ENCODE measurements around the gene FANCL. TPM values are rescaled to one million over a fixed set of nuclear protein-coding genes. Genes with fewer than 3 reads are reported as not detected.
"Not testable (repeated sequence)": the region's sequence is repeated elsewhere in the genome, so short reads cannot be mapped to it uniquely, and the experiment has no call there.

Gene FANCL
- total RNA-seq, 1 experiment from 2014 or later = 46.8 TPM

DNA sequence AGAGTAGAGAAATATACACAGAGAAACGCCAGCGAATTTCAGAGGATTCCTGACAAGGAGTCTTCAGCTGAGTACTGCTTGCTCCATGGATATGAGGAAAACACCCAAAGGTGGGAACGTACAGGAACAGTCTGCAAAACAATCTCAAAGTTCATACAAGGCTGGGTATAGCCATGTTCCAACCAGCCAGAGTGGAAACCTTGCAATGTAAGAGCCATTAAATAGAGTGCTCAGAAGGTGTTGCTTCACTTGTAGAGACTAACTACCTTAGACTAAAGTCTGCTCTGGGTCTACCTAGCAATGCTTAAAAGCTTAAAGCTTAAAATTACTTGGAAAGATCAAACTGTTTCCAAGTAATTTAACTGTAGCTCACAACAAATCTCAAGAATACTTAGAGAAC, 6.0 kb downstream of the FANCL start:
- no peaks in the 10 kb centered on the region for H3K27me3 ChIP-seq (ENCODE audit: control insufficient read depth, insufficient read depth, low read length)
- DNase-seq = no peak
- no peak overlapping the region for H3K4me3 ChIP-seq (ENCODE audit: insufficient read depth, low read depth, low read length)

DNA sequence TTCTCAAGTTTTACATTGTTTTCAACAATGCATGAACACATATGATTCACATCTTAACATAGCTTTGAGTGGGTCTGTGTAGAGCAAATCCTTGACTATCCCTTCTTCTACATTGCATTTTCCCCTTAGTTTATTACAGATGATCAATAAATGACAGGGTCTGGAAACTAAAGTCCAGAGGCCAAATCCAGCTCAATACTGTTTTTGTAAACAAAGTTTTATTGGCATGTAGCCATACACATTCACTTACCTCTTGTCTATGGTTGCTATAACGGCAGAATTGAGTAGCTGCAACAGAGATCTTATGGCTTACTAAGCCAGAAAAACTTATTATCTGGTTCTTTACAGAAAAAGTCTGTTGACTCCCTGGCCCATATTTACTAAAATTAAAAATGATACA, 12.8 kb downstream of the FANCL start:
- H3K36me3 ChIP-seq (replicated peaks; ENCODE audit: control insufficient read depth, insufficient read depth, low read length) = peaks cover 3% of the 10 kb centered on the region
- no peak overlapping the region for H3K4me3 ChIP-seq (ENCODE audit: insufficient read depth, low read depth, low read length)
- H3K27me3 ChIP-seq (ENCODE audit: control insufficient read depth, insufficient read depth, low read length) = no peaks in the 10 kb centered on the region
- DNase-seq = no peak

More for the DNA sequence above, 6.0 kb downstream of the FANCL start:
- no peaks in the 10 kb centered on the region for H3K36me3 ChIP-seq (replicated peaks; ENCODE audit: control insufficient read depth, insufficient read depth, low read length)

DNA sequence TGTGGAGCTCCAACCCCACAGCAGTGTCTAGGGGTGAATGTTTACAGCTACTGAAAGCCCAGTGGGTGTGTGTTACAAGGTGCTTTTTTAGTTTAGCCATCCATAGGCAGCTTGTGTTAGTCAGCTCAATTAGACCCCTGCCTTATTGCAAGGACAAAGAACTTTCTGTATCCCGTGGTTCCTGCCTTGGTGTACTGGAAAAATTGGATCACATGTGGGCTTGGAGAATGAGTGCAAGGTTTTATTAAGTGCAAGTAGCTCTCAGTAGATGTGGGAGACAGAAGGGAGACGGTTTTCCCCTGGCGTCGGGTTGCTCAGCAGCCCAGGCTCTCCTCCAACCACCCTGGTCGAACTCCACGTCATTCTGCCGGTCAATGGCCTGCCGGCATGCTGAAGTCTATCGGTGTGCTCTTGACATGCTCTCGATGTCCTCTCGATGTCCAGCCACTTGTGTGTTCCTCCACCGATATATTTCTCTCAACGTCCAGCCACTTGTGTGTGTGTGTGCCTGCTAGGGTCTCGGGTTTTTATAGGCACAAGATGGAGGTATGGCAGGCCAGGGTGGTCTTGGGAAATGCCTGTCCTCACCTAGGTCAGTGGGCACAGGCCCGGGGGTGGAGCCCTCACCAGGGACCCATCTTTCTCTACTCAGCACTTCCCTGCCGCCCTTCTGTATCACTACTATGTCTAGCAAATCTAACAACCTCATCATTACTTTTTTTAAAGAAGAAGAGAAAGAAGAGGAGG, 13.8 kb downstream of the FANCL start:
- Histone ChIP-seq H3K36me3 (replicated peaks; ENCODE audit: control insufficient read depth, insufficient read depth, low read length) (peaks cover 3% of the 10 kb centered on the region), H3K4me3 (ENCODE audit: insufficient read depth, low read depth, low read length) (no peak overlapping the region), H3K27me3 (ENCODE audit: control insufficient read depth, insufficient read depth, low read length) (no peaks in the 10 kb centered on the region)
- no peak for DNase-seq

DNA sequence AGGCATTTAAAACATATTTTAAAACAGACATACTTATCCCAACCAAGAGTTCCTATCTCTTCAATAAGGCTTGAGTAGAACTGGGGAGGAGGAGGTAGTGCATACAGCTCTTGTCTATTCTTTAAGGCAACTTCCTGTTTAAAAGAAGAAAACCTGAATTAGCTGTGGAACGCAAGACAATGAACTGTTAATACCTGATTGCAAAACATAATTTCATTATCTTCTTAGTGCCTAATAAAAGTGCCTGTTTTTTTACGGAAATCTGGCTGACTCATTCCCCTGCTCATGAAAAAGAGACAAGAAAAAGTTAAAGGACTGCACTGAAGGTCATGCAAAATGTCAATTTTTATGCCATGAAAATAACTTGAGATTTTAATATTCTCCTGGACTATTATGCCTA, 19.2 kb downstream of the FANCL start:
- DNase-seq = no peak
- no peaks in the 10 kb centered on the region for H3K27me3 ChIP-seq (ENCODE audit: control insufficient read depth, insufficient read depth, low read length)
- no peak overlapping the region for H3K4me3 ChIP-seq (ENCODE audit: insufficient read depth, low read depth, low read length)
- H3K36me3 ChIP-seq (replicated peaks; ENCODE audit: control insufficient read depth, insufficient read depth, low read length) = no peaks in the 10 kb centered on the region; the same call in none of the 2 replicates

DNA sequence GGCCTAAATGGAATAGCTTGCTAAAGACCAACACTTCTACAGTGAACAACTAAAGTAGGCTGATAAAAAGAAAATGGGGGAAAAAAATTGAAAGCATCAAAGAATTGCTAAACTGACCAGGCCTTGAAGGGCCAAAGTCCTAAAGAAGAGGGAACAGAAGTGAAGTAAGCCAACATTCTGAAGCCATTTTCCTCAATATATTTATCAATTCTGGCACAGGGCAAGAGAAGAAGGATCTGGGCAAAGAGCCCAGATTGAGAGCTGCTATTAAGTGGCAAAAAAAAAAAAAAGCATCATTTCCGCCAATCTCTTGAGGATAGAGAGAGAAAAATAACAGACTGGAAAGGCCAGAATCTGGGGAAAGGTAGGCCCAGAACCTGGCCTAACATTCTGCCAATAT, 25.7 kb downstream of the FANCL start:
- peaks cover 9% of the 10 kb centered on the region for H3K36me3 ChIP-seq (replicated peaks; ENCODE audit: control insufficient read depth, insufficient read depth, low read length)
- H3K4me3 ChIP-seq (ENCODE audit: insufficient read depth, low read depth, low read length) = no peak overlapping the region
- no peaks in the 10 kb centered on the region for H3K27me3 ChIP-seq (ENCODE audit: control insufficient read depth, insufficient read depth, low read length)
- no peak for DNase-seq

DNA sequence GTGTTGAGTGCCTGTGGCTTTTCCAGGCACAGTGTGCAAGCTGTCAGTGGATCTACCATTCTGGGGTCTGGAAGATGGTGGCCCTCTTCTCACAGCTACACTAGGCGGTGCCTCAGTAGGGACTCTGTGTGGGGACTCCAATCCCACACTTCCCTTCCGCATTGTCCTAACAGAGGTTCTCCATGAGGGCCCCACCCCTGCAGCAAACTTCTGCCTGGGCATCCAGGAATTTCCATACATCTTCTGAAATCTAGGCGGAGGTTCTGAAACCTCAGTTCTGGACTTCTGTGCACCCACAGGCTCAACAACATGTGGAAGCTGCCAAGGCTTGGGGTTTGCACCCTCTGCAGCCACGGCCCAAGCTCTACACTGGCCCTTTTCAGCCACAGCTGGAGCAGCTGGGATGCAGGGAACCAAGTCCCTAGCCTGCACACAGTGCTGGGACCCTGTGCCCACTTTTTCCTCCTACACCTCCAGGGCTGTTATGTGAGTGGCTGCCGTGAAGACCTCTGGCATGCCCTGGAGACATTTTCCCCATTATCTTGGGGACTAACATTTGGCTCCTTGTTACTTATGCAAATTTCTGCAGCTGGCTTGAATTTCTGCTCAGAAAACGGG, 30.1 kb downstream of the FANCL start:
- H3K4me3 ChIP-seq (ENCODE audit: insufficient read depth, low read depth, low read length); H3K27me3 ChIP-seq (ENCODE audit: control insufficient read depth, insufficient read depth, low read length); H3K36me3 ChIP-seq (replicated peaks; ENCODE audit: control insufficient read depth, insufficient read depth, low read length); DNase-seq: not testable (repeated sequence)

DNA sequence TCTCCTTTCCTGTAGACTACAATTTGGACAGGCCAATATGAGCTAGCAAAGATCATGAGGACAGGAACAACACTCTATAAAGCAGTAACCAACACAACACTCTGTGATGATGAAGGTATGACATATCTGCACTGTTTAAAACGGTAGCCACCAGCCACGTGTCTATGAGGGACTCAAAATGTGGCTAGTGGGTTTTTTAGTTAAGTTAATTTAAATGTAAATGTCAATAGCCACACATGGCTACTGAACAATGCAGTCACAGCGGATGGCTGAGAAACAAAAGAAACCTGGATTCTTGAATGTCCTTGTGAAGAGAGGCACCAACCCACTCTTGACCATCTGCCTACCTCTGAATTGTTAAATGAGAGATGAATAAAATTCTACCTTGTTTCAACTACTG, 33.9 kb downstream of the FANCL start:
- no peak overlapping the region for H3K4me3 ChIP-seq (ENCODE audit: insufficient read depth, low read depth, low read length)
- DNase-seq = peak; percentile 31
- H3K36me3 ChIP-seq (replicated peaks; ENCODE audit: control insufficient read depth, insufficient read depth, low read length) = peaks cover 4% of the 10 kb centered on the region

DNA sequence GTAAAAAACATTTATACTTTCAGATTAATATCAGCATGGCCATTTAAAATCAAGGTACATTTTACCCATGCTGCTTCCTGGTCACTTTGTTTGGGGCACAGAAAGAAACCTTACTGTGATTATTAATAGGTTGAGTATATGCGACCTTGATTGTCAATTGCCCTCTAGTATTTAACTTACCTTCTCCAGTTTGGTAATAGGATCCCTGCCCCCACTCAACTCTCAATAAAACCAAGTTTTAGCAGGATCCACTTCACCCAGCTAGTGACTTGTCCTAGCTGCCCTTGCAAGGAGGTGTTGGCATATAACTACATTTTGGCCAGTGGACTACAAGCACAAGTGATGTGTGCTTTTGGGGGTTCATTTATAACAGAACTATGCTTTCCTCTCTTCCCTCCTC, 34.3 kb downstream of the FANCL start:
- DNase-seq = no peak
- H3K4me3 ChIP-seq (ENCODE audit: insufficient read depth, low read depth, low read length) = no peak overlapping the region

More for the DNA sequence above, 33.9 kb downstream of the FANCL start:
- H3K27me3 ChIP-seq (ENCODE audit: control insufficient read depth, insufficient read depth, low read length) = no peaks in the 10 kb centered on the region

DNA sequence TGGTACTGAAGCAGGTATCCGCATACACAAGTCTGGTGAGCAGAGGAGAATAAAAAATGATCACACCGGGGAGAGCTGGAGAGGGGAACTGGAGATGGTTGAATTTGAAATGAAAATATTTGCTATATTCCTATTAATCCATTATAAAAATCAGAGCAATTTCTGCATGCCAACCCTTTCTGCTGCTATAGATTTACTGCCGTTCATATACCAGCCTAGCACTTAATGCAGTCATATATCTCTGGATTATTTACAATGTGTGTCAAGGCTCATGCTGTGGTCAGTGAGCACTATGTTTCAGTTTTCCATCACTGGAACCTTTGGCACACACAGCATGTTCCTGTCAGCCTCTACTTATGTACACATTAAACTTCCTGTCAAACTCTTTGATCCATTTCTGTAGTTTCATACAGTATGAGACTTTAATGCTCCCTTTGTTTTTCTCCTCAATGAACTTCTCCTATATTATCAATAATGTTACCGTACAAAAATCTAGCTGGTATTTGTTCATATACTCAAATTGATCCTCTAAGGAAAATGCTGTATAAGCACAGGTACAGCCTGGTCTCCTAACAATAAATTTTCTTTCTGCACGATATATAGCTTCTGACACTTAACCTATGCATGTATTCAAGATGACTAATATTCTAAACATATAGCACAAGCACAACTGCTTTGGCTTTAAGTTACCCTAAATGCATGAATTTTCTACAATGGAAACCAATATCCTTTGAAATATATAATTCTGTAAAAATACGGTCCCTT, 36.7 kb downstream of the FANCL start:
- H3K36me3 ChIP-seq (replicated peaks; ENCODE audit: control insufficient read depth, insufficient read depth, low read length) = no peaks in the 10 kb centered on the region; the same call in none of the 2 replicates

More for the DNA sequence above, 34.3 kb downstream of the FANCL start:
- Histone ChIP-seq H3K27me3 (ENCODE audit: control insufficient read depth, insufficient read depth, low read length) (no peaks in the 10 kb centered on the region), H3K36me3 (replicated peaks; ENCODE audit: control insufficient read depth, insufficient read depth, low read length) (peaks cover 4% of the 10 kb centered on the region)

DNA sequence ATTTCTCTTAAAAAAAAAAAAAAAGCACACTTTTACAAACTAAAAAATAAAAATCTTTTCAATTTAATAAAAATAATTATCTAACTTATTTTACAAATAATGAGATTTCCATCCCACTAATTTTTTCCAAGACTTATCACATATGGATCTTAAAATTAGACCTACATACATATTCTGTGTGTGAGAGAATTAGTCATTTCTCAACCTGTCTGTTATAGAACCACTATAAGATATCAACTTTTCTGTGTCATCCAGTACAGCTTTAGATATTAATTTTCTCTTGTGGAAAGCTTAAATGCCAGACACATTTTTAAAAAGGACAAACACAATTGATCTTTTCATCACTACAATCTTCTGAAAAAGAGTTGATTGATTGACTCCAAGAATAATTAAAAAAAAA, 38.1 kb downstream of the FANCL start:
- DNase-seq = no peak
- no peaks in the 10 kb centered on the region for H3K27me3 ChIP-seq (ENCODE audit: control insufficient read depth, insufficient read depth, low read length)
- no peak overlapping the region for H3K4me3 ChIP-seq (ENCODE audit: insufficient read depth, low read depth, low read length)
- no peaks in the 10 kb centered on the region; the same call in none of the 2 replicates for H3K36me3 ChIP-seq (replicated peaks; ENCODE audit: control insufficient read depth, insufficient read depth, low read length)

More for the DNA sequence above, 36.7 kb downstream of the FANCL start:
- no peaks in the 10 kb centered on the region for H3K27me3 ChIP-seq (ENCODE audit: control insufficient read depth, insufficient read depth, low read length)
- H3K4me3 ChIP-seq (ENCODE audit: insufficient read depth, low read depth, low read length) = no peak overlapping the region
- DNase-seq = no peak

DNA sequence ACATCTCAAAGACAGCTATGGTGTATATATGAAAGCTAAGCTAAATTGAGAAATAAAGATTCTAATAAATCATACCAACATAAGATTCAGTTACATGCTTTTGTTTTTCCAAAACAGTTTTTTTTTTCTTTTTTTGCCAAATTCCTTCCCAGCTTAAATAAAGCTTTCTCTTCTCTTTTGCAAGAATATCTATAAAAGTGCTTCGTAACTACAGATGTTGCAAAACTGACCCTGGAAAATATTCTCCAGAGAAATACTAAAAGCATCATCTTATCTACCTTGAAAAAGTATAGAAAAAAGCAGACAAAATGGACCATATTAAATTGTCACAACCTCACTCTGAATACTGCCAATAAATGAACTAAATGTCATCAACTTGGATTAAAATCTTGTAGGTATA, 38.7 kb downstream of the FANCL start:
- no peak for DNase-seq
- Histone ChIP-seq H3K36me3 (replicated peaks; ENCODE audit: control insufficient read depth, insufficient read depth, low read length) (no peaks in the 10 kb centered on the region; the same call in none of the 2 replicates), H3K4me3 (ENCODE audit: insufficient read depth, low read depth, low read length) (no peak overlapping the region), H3K27me3 (ENCODE audit: control insufficient read depth, insufficient read depth, low read length) (no peaks in the 10 kb centered on the region)

DNA sequence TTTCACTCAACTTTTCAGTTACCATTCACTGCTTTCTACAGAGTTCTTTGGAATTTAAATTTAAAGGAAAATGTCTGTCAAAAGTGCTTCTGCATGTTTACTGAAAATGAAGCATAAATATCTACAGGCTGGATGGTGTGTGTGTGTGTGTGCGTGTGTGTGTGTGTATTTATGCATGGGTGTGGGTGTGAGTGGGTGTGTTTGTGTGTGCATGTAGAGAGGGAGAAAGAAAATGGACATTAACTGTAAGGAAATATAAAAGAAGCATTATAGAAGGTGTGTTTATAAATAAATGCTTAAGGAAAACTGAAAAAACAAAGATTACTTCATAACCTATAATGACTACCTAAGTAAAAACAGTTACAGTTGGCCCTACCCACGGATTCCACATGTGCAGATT, 43.2 kb downstream of the FANCL start:
- no peaks in the 10 kb centered on the region for H3K27me3 ChIP-seq (ENCODE audit: control insufficient read depth, insufficient read depth, low read length)
- no peak overlapping the region for H3K4me3 ChIP-seq (ENCODE audit: insufficient read depth, low read depth, low read length)
- DNase-seq = no peak
- H3K36me3 ChIP-seq (replicated peaks; ENCODE audit: control insufficient read depth, insufficient read depth, low read length) = no peaks in the 10 kb centered on the region; the same call in 1 of the 2 replicates

DNA sequence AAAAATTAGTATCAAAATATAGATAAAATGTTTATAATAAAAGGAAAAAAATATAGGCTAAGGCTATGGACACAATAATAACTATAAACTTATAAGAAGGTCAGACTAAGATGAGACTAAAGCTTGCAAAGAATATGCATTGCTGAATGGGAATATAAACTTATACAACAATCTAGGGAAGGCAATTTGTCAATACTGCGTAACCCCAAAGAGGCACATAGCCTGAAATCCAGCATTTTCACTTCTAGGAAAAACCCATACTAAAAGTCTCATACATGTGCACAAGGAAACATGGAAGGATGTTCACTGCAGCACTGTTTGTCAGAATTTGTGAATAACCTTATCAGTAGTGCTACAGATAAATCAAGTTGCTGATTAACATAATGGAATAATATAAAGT, 45.5 kb downstream of the FANCL start:
- H3K36me3 ChIP-seq (replicated peaks; ENCODE audit: control insufficient read depth, insufficient read depth, low read length) = no peaks in the 10 kb centered on the region; the same call in 1 of the 2 replicates
- no peak overlapping the region for H3K4me3 ChIP-seq (ENCODE audit: insufficient read depth, low read depth, low read length)
- no peaks in the 10 kb centered on the region for H3K27me3 ChIP-seq (ENCODE audit: control insufficient read depth, insufficient read depth, low read length)
- no peak for DNase-seq

DNA sequence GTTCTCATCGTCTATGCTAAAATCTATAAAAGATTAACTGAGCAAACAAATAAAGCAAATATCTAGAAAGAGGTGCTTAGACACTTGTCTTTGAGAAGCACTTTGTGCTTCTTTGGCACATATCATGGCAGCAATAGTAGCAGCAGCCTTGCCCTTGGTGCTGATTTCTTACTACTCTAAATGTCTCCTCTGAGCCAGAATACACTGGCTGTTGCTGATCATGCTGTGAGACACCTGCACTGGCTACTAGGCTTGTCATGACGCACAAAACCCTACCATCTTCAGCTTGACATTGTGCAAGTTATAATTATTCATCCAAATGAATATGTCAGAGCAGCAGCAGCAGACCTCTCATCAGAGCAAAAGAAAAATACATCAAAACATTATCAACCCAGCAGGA, 46.7 kb downstream of the FANCL start:
- H3K36me3 ChIP-seq (replicated peaks; ENCODE audit: control insufficient read depth, insufficient read depth, low read length) = no peaks in the 10 kb centered on the region; the same call in 1 of the 2 replicates
- no peak for DNase-seq
- H3K27me3 ChIP-seq (ENCODE audit: control insufficient read depth, insufficient read depth, low read length) = no peaks in the 10 kb centered on the region
- no peak overlapping the region for H3K4me3 ChIP-seq (ENCODE audit: insufficient read depth, low read depth, low read length)

DNA sequence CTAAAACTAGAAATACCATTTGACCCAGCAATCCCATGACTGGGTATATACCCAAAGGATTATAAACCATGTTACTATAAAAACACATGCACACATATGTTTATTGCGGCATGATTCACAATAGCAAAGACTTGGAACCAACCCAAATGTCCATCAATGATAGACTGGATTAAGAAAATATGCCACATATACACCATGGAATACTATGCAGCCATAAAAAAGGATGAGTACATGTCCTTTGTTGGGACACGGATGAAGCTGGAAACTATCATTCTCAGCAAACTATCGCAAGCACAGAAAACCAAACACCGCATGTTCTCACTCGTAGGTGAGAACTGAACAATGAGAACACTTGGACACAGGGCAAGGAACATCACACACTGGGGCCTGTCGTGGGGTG, 54.1 kb downstream of the FANCL start:
- not testable (repeated sequence) for H3K36me3 ChIP-seq (replicated peaks; ENCODE audit: control insufficient read depth, insufficient read depth, low read length); H3K27me3 ChIP-seq (ENCODE audit: control insufficient read depth, insufficient read depth, low read length); DNase-seq; H3K4me3 ChIP-seq (ENCODE audit: insufficient read depth, low read depth, low read length)

Measured in H7 (cell line).